NOMO-1 (cell line): Measurements from ENCODE around the gene GRHL3.

Experiments used
- DNase-seq, 2 experiments: peaks; one replicate each; lab custom pipeline; 2025; ENCODE audit not compliant: unreplicated experiment in 2 of 2; lab: John Stamatoyannopoulos, UW

The GRHL3 gene

DNA sequence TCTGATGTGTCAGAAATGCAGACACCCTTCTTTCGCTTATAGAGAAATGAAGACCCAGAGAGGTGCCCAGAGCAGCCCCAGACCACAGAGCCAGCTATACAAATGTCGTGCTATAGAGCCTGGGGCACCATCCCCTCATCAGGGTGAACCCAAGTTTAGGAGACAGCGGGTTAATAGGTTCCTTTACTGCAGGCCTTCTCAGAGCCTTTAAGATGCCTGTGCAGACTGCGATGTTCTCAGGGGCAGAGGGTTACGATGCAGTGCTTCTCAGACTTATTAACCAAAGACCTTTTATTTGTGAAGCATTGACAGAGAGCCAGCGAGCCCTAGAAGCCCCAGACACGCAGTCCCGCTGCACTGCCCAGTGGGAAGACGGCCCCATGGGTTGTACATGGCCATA is 47.5 kb downstream of the GRHL3 start:
- DNase-seq = no peak

DNA sequence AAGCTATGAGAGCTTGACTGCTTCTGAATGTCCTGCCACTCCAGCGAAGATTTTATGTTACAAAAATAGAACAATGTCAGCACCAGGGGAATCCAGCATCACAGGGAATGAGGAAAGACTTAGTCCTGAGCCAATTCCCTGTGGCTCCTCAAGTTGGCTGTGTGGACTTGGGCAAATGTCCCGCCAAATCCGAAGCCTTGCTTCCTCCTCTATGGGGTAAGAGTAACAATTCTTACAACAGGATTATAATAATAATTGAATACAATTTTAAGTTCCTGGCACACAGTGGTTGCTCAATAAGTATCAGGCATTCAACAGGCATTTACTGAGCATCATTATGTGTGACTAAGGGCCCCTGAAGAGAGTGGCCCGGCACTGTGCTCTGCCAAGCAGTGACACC is 50.0 kb downstream of the GRHL3 start:
- DNase-seq = no peak

DNA sequence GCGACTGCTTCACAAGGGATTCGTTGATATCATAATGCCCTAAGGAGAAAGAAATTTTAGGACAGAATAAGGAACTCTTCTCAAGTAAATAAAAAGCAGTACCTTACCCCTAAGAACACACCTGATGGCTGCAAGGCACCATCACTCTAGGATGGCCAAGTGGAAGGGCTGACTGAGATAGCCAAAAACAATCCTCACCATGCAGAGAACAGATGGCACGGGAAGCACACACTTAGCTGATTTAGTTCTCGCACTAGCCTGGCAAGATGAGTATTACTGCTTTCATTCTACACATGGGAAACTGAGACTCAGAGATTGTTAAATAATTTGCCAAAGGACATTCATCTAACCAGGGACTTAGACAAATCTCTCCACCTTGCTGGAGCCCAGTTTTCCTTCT is 50.6 kb downstream of the GRHL3 start:
- no peak for DNase-seq

DNA sequence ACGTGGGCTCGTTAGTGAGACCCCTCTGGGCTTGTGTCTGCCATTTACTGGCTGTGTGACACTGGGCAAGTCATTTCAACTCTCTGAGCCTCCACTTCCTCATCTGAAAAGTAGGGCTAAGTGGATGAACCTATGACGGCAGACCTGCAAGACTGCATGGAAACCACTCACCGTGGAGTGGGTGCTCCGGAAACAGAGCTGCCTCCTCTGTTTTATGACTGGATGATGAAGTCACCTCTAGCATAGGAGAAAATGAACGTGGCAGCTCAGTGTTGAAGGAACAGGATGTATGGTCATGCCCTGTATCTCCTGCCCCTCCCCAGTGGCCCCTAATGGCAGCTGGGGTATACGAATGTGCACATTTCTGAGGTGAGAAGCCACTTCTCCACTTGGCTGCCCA is 53.9 kb downstream of the GRHL3 start:
- no peak for DNase-seq

DNA sequence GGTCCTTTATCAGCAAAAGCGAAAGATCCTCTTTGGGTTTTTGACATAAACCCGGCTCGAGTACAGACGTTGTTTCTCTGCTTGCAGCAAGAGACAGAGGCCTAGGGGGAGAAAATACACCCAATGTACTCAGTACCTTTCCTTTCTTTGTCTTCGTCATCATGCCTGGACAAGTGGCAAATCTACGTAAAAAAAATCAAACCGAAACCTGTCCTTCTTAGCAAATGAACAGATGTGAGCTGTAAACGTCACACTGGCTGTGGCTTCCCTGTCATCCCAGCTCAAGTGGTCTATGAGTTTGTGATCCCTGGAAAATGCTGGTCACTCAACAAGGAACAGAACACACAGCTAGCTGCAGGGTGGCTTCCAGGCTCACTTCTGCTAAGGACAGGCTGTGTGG is 54.6 kb downstream of the GRHL3 start:
- no peak for DNase-seq

DNA sequence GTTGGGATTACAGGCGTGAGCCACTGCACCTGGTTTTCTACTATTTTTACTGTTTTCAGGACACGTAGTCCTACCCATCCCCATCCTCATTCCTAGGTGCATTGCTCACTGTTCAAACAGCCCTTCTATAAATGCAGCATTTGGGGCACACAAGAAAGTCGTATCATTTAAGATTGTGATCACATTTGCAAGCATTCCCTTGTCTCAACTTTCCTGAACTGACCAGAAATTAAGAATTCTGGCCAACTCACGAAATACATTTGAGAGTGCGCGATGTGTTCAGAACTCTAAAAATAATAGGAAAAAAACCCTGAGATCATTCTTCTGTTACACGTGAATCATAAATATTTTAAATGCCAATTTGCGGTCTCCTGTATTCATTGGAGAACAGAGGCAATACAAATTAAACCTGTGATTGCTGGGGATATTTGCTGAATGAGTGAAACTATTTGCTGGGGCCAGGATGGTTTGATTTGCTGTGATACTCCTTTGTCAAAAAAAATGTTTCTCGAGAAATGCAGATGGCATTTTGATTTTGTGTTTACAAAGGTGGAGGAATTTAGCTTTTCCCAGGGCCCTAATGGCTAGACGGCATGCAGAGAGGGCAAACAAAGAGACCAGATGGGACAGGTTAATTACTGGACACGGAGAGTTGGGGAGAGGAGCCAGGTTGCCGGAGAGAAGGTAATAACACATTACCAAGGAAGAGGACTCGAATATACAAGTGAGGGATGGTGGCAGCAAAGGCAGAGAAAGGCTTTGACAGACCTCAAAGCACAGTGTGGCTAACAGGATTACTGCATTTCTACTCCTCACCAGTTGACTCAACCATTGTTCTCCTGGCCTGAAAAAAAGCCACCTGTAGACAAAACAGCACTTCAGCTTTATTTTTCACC is 56.0 kb downstream of the GRHL3 start:
- DNase-seq = no peak

DNA sequence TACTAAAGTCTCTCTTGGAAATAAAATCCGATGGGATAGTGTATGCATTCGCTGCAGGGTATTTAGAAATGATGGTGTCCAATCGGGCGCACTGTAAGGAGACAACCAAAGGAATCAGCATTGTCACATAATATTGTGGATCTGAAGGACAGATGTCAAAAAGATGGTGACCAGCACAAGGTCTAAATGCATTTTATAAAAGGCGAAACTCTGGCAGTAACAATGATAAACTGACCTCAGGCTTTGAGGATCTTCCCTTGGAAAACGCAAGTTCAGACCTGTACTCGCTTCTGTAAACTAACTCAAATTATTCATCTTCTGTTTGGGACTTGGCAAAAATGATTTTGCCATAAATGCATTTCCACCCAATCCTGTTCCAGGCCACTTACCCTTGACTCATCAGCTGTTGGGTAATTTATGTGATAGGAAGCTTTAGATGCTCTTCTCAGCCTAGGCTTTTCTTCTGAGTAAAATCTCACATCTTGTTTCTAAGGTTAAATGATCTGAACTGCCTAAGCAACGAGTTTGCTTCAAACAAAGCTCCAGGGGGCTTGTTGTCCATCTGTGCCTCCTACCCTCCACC is 60.7 kb downstream of the GRHL3 start:
- no peak for DNase-seq

DNA sequence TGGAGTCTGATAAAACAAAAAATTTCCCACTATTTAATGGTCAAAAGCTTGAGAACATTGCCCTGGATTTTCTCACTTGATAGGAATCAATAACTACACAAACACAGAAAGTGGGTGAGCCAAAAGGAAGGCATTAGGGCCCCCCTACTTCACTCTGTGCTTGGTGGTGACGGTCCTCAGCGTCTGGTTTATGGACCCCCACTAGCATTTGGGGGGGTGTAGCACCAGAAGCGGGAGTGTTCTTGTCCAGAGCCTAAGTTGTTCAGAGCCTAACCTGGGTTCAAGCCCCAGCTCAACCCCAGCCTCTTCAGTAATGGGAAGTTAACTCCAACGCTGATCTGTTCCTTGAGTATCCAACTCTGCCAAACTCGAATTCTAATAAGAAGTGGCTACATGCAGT is 61.4 kb downstream of the GRHL3 start:
- no peak for DNase-seq

DNA sequence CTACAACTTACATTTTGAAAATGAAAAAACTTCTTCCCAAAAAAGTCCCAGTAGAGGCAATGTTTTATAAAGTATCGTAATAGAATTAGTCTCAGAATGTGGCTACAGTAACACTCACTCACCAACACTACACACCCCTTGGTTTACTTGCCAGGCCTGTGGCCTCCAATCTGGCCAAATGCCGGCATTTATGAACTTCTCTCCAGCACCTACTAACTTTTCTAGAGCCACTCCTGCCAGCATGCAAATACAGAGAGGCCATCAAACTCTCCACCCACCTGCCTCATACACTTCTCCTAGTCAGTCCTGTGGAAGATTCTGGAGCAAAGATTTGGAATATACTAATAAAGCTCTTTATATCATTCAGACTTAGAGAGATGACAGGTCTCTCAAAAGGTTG is 62.1 kb downstream of the GRHL3 start:
- DNase-seq = no peak

DNA sequence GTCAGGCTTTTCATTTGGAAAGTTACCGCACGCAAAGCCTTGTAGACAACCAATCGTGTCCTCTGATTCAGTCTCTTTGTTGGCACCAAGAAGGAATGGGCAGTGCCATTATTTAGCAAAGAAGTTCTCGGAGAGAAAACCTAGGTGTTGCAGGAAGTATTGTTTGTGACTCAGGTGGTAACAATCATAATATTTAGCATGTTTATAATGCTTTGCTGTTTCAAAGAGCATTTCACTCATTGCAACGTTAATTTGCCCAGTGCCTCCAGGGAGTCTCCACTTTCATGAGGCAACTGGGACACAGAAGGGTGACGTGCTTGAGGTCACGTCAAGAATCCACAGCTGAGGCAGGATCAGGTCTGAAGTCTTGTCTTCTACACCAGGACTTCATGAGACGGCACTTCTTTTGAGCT is 63.0 kb downstream of the GRHL3 start:
- DNase-seq = no peak

DNA sequence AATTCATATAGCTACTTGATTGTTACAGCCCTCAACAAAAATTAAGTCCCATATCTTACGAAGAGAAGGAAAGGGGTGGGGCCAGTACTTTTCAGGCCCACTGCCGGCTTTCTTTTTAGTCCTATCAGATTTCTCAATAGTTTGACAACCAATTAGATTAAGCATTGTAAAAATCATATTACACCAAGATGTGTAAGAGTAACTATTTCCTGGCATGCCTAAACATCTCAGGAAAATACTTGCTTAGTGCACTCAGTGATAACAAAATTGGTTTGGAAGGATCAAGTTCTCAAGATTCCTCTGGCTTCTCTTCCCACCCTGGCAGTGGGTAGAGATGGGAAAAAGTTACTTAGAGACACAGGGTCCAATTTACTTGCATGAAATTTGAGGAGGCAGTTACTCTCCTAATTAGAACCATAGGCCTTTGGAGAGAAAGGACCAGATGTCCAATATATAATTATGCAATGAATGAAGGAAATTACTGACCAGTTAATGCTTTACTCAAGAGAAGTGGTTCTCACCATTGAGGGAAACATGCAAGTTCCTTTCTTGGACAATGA is 64.3 kb downstream of the GRHL3 start:
- DNase-seq = no peak

DNA sequence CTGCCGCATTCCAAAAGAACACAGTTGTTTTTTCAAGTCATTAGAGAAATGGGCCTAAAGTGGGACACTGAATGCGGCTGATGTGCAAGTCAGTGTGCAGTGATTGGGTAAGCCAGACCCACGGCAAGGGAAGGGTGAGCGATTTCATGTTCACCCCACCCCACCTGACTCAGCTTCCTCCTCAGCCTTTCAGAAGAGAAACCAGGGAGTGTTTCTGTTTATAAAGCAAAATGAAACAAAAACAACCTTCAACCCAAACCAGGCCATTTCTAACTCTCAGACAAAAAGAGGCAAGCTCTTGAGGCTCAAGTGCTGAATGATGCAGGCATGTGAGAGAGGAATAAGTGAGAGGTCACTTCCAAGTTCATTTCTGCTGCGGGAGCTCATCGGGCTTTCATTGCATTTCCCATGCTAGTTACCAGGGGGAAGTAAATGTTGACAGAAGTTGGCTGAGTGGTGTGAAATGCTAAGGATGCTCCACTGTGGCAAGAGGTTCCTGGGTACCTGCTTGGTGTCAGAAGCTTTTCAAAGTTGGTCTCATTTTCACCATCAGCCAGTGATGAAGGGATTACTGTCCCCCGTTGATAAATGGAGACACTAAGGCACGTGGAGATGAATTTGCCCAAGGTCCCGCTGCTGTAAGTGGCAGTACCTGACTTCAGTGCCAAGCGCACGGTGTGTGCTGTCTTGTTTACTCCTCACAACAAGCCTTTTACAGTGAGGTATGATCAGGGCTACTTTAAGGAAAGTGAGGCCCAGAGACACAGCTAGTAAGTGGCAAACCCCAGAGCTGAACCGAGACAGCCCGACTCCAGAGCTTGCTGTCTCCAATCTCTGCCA is 65.3 kb downstream of the GRHL3 start:
- DNase-seq = peak; percentile 64 to 85

DNA sequence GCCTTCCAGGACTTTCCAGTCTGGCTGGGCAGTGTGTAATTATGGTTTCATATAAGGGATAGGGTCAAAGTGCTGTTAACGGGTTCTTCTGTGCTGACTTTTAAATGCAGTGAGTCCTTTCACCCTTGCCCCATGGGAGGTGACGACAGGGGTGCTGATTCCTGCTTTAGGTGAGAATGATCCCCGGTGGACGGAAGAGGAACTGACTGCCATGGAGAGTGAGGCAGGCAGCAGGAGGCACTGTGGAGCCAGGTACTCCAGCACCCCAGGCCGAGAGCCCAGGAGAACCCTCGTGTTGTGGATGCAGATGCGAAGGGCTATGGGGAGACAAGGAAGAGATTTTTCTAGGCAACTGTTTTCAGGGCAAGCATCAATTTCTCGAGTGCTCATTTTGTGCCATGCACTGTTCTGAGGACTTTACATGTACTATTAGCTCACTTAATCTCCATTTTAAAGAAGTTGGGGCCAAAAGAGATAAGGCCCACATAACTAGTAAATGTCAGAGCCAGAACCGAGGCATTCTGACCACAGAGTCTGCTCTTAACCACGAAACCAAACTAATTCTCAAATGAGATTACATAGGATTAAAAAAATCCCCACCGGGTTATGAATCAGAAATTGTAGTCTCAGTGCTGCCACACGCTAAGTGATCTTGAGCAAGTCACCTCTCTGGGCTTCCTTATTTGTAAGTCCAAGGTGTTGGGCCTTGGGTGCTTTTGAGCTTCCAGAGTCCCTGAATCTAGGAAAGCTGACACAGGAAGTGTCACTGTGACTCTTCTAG is 66.2 kb downstream of the GRHL3 start:
- no peak for DNase-seq

DNA sequence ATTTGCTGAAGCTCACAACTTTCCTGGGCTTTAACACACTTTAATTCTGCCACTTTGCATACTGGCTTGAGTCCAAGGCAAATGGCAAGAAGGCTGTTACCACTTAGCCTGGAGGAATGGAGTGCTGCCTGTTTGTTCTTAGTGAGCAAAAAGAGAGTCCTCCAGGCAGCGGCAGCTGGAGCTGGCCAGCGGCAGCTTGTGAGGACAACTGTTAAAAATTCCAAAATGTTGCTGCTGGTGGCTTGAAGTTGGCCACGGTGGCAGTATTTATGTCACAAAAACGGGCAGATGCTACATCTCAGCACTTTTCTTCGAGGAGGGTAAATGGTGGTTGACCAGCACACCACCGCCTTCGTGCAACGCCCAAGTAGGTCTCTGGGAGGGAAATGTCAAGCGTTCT is 67.1 kb downstream of the GRHL3 start:
- no peak for DNase-seq

DNA sequence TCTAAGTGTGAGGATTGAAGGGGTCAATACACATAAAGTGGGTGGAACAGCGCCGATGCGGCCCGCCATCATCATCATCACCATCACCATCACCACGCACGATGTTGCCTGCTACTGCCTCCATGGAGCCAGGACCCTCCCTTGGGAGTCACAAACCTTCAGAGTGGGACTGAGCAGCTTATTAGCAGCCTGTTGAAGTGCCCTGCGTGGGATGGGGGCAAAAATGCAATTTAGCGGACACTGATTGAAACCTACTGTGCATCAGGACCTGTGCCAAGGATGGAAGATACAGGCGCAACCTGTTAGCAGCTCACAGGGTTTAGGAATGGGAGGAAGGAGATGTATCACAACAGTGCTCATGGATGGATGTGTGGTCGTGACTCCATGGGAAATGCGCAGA is 67.8 kb downstream of the GRHL3 start:
- DNase-seq = no peak

DNA sequence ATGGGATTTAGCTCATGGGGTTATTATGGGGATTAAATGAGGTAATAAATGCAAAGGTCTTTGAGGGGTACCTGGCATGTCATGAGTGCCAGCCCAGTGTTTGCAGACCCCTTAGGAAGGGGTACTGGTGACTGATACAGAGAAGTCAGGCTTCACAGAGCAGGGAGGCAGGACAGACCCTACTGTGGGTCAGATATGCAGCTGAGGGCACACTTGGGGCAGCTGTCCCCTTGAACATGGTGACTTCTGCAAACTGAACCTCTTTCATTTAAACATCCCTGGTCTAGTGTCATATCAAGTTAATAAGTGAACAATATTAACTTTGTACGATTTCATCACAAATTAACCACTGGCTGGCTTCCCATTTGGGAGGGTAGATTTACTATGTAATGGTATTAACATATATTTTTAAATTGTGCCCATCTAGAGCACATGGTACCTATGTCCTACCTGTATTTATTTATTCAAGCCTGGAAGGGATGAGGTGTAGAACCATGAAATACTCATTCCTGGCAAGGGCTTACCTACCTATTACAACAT is 68.5 kb downstream of the GRHL3 start:
- no peak for DNase-seq

DNA sequence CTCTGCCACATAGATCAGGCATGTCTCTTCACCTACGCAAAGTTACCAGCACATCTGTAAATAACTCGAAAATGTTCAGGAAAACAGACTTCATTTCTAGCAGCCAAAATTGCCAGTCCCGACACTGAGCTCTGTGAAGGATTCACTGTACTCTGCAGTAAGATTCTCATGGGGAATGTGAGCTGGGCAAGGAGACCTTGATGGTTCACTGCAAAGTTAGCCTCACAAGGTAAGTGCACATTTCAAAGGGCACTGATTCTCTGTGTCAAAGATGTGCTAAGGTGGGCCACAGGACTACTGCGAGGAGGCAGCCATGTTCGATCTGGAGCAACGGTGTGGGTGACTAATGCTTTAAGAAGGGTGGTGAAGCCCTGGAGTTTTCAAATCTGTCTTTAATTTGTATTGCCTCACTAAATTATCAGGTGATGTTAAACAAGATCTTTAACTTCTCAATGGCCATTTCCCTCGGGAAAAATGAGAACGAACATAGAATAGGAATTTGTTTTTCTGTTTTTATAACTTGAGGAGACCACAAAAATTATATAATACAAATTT is 69.3 kb downstream of the GRHL3 start:
- DNase-seq = no peak

DNA sequence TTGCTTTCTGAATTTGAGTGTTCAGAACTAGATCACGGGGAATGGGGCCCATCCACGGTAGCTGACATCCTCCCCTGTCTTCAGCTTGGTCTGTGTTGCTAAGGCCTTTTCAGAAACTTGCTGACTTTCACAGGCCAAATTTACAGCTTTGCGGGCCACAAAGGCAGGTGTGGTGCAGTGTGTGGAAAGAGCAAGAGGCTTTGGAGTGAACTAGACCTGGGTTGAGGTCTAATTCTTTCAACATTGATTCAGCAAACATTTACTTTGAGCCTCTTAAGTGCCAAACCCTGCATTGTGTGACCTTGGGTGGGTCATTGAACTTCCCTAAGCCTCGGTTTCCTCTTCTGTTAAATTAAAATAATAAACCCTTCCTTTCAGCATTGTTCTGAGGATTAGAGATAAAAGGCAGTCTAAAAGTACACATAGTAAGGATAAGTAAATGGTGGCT is 70.1 kb downstream of the GRHL3 start:
- no peak for DNase-seq

DNA sequence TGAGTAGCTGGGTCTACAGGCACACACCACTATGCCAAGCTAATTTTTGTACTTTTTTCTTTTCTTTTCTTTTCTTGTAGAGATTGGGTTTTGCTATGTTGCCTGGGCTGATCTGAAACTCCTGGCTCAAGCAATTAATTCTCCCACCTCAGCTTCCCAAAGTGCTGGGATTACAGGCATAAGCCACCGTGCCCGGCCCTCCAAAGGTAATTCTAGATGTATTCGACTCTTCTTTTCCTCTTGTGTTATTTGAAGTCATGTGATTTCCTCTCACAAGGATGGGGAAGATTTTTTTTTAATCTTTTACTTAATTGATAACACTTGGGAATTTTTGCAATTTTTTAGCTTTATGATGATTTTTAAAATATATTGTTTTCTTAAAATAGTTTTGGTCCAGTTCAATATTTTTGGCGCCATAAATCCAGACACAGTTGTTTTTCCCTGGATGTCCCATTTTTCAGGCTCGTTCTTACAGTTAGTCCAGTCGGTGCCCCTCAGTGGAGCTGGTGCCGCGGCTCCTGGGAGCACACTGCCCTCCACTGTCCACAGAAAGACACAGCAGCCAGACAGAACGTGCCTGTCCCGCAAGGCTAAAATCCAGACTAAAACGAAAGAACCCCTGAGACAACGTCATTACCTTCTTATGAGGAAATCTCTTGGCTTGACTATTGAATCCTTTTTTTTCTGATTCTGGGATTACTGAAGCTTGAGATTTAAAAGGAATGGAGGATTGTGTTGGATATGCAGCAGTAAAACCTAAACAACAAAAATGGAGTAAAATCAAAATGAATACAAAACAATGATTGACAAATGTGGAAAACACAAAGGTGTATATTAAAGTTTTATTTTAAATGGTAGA is 72.0 kb downstream of the GRHL3 start:
- DNase-seq = peak; percentile 56 to 74
